NCI-H526 (cell line): ENCODE measurements around the gene C6orf47.
"Not testable (repeated sequence)": the region's sequence is repeated elsewhere in the genome, so short reads cannot be mapped to it uniquely, and the experiment has no call there.

Experiments used
- DNase-seq, 2 experiments: peaks; one replicate each; lab custom pipeline; 2025; lab: John Stamatoyannopoulos, UW

C6orf47 gene

GRCh38 chr6:31660381-31661261 is at the start of gene C6orf47:
Gene C6orf47 (minus strand): TSS chr6:31660778. CDS start chr6:31659947, 831 bp downstream.
- DNase-seq: peak; percentile 63 to 94

GRCh38 chr6:31709157-31709556 is 48.6 kb upstream of the C6orf47 start:
- not testable (repeated sequence) for DNase-seq

- DNase-seq: no peak
Observed at GRCh38 chr6:31708224-31708623, 47.6 kb upstream of the C6orf47 start.

DNA sequence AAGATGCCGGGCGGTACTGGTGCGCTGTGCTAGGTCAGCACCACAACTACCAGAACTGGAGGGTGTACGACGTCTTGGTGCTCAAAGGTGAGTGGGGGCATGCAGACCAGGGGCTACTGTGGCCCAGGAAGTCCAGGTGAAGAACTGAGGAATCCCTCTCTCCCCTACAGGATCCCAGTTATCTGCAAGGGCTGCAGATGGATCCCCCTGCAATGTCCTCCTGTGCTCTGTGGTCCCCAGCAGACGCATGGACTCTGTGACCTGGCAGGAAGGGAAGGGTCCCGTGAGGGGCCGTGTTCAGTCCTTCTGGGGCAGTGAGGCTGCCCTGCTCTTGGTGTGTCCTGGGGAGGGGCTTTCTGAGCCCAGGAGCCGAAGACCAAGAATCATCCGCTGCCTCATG is 47.1 kb upstream of the C6orf47 start:
- DNase-seq: no peak

DNA sequence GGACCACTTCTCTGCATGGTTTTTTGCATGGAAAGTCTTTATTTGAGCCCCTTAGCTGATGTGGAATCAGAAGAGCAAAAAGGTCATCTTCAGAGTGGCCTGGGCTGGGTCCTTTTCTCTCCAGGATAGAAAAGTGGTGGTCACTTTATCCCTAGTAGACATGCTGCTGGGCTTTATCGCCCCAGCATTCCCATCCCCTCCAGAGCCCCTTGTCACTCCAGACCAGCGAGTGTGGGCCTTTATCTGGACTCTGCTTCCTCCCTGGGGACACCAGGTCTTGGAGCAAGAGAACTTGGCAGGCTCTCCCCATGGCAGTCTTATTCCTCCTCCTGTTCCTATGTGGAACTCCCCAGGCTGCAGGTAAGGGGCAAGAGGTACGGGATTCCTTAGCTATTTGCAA is 46.0 kb upstream of the C6orf47 start, which contains the start of gene LY6G6F:
Gene LY6G6F (plus strand): TSS at position 268 of the 400 bp plus-strand sequence. CDS start 41 bp downstream, at position 309.
- no peak for DNase-seq

GRCh38 chr6:31705931-31706330 is 45.4 kb upstream of the C6orf47 start:
- no peak for DNase-seq

- DNase-seq: peak; percentile 92 to 97
Observed at GRCh38 chr6:31702819-31703716, 42.5 kb upstream of the C6orf47 start, which contains the start of gene ABHD16A. Gene ABHD16A (minus strand): TSS chr6:31703324. CDS start chr6:31703281, 43 bp downstream.

GRCh38 chr6:31702405-31702818 is 41.8 kb upstream of the C6orf47 start:
- no peak for DNase-seq

DNA sequence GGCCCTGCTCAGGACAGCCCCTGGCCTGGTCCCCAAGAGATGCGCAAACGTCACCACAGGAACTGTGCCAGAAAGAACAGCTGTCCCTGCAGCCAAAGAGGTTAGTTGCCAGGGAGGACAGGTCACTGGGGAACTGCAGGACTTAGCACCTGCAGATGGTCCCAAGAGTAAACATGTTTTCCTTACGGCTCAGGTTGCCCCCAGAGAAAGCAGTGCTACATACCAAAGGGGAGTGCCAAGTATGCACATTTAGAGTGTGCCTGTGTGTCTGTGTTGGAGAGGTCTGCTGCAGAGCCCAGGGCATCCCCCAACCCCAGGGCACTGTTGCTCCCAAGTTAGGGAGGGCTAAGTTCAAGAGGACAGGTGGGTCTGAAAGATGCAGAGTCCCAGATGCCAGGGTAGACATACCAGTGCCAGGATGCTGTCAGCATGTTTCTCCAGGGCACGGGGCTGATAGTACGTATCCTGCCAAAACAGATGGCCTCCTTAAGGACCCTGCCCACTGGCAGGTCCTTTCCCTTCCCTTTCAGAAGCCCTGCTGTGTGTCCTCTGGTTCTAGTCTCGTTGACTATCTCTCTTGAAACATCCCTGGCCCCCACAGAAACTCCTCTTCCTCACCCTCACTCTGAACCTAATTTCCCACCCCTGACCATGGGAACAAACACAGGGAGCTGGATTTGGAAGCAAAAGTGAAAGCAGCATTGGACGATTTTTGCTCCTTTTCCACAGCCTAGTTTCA is 41.3 kb upstream of the C6orf47 start:
- no peak for DNase-seq

- no peak for DNase-seq
Observed at GRCh38 chr6:31700740-31701401, 40.3 kb upstream of the C6orf47 start.

DNA sequence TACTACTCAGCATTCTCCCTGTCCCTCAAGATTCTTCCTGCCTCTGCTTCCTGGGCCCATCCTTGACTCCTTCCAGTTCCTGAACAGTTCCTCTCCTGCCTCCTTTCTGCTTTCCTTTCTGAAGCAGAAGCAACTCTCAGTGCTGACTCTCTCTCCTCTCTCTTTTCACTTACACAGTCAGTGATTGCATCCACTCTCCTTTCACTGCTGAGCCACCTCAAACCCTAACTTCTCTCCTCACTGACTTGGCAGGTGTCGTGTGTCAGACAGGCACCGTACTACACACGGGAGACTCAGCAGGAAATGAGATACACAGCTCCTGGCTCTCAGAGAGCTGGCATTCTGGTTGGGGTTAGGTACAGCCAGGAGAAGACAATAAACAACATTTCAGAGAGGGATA is 37.0 kb upstream of the C6orf47 start:
- DNase-seq: no peak

- DNase-seq: no peak
Observed at GRCh38 chr6:31693535-31693934, 33.0 kb upstream of the C6orf47 start.

DNA sequence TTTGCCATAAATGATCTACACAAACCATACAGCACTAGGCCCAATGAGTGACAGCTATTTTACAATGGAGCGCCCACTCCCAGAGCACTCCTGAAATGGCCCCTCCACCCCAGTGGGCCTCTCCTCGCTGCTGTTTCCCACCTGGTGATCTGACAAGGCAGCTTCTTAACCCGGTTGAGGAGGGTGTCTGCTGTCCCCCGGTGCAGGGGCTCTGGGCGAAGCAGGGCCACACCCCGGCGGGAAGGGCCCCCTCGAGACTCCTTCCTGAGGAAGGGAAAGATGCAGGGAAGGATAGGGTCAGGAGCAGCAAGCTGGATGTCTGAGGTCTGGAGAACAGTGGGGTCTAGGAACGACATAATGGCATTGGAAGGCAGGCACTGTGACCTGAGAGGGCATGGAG is 32.3 kb upstream of the C6orf47 start:
- DNase-seq: no peak

GRCh38 chr6:31692353-31692752 is 31.8 kb upstream of the C6orf47 start:
- no peak for DNase-seq

DNA sequence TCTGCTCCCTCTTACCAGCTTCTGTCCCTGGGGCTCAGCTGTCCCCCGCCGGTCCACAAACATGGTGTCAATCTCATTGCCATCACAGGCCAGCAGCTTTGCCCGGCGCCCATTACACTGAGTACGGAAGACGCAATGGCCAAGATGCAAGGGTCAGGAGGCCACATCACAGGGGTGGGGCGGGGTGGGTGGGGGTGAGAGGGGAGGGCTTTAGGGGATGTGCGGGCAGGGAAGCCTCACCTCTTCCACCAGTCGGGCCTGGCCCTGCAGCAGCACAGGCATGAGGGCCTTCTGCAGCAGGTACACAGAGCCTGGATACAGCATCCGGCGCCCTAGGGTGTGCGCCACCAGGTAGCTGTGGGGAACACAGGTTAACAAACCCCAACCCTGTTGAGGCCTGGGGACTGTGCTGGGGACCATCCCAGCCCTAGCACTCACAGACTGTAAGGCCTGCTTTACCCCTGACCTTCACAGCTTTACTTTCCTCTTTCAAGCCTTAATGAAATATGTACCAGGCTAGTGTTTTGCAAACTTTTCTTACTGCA is 31.1 kb upstream of the C6orf47 start:
- DNase-seq: no peak

DNA sequence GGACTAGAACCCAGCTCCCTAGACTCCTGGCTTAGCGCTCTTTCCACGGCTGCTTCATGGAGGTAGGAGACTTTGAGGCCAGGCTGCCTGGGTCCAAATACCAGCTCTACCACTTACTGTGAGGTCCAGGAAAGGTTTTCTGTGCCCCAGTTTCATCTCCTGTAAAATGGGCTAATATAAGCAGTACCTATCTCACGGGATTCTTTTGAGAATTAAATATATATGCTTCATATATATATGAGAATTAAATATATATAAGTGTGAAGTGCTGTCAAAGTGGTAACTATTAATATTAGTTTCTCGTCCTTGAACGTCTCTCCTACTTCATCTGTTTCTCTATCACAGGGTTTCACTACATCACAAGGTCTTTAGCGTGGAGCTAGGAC is 30.5 kb upstream of the C6orf47 start:
- no peak for DNase-seq

DNA sequence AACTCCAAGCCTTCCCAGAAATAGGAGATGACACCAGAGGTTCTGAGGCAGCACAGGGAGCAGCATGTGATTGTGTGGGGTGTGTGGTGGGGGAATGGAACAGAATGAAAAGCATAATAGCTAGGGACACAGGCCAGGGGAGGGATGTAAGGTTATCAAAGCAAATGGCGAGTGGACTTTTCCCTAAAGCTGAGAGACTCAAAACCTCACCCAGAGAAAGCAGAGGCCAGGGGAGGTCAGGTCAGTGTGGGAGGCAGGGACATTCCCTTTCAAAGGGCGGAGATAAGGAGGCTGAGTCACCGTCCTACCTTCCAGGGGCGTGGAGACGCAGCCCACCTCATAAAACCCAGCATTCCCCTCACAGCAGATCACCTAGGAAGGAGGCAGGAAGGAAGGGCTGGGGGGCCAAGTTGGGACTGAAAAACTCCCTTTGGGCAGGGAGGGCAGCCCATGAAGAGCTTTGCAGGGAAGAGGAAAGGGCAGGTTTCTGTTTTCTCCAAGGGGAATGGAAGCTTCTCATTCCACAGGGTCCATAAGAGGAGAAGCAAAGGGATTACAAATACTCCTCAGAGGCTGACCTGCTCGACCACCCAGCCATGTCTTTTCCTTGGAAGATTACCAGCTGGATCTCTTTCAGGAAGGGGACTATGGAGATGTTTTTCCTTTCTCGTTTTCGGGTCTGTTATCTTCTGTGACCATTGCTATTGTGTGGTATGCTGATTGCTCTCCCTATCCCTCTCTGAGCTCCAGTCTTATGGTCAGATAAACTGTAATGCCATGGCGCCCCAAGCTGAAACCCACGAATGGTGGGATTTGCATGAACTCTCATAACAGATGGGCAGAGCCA is 29.9 kb upstream of the C6orf47 start:
- DNase-seq: no peak

DNA sequence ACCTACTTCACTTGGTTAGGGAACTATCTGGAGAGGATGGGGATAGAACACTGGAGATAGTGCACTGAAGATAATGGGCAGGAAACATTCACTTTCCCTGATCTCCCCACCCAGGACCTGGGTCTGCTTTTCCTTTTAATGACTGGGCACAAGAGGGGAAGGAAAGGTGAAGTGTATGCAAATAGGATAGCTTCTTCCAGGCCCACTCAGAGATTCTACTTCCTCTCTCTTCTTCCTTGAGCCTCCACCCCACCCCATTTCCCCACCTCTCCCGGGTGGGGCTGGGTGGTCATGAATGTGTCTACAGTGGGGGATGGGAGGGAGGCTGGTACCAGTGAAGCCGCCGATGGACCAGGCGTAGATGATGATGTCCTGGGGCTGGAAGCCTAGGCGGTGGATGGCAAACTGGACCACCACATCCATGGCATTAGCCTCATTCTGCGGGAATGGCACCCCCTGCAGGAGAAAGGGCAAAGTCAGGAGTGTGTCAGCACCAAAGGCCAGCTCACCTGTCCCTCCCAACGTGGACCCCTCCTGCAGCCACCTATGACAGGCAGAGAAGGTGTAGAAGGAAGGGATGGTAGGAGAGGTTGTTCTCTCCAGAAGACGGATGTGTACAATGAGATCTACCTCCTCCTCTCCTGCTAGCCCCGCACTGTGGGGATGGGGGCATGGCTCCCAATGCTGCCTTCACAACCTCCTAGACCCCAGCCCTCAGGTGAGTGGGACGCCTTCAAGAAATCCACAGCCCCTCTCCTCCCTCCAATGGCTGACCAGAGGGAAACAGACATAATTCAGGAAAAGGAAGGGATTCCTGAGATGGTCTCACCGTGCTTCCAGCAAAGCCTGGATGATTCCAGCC is 28.9 kb upstream of the C6orf47 start:
- DNase-seq: peak in 1 of 2 experiments; percentile 16
